ENCODE measurements around the gene ADAMTSL5. TPM values are rescaled to one million over a fixed set of nuclear protein-coding genes. Genes with fewer than 3 reads are reported as not detected.

The ADAMTSL5 gene
- polyA plus RNA-seq, 1 donor = 16.5 TPM

DNA sequence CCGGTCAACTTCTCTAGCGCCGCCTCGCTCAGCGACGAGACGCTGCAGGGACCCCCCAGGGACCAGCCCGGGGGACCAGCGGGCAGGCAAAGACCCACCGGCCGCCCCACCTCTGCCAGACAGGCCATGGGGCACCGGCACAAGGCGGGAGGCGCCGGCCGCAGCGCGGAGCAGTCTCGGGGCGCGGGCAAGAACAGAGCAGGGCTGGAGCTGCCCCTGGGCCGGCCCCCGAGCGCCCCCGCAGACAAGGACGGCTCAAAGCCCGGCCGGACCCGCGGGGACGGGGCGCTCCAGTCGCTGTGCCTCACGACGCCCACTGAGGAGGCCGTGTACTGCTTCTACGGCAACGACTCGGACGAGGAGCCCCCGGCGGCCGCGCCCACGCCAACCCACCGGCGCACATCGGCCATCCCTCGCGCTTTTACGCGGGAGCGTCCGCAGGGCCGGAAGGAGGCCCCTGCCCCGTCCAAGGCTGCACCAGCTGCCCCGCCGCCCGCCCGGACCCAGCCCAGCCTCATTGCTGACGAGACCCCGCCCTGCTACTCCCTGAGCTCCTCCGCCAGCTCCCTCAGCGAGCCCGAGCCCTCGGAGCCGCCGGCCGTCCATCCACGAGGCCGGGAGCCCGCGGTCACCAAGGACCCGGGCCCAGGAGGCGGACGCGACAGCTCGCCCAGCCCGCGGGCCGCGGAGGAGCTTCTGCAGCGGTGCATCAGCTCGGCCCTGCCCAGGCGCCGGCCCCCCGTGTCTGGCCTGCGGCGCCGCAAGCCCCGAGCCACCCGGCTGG is 45.1 kb downstream of the ADAMTSL5 start:
- DNase-seq (ENCODE audit: low read depth) = no peak

DNA sequence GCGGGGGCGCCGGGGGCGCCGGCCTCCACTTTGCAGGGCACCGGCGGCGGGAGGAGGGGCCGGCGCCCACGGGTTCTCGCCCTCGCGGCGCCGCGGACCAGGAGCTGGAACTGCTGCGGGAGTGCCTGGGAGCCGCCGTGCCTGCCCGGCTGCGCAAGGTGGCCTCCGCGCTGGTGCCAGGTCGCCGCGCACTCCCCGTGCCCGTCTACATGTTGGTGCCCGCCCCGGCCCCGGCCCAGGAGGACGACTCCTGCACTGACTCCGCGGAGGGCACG is 45.7 kb downstream of the ADAMTSL5 start:
- DNase-seq (ENCODE audit: low read depth) = no peak

DNA sequence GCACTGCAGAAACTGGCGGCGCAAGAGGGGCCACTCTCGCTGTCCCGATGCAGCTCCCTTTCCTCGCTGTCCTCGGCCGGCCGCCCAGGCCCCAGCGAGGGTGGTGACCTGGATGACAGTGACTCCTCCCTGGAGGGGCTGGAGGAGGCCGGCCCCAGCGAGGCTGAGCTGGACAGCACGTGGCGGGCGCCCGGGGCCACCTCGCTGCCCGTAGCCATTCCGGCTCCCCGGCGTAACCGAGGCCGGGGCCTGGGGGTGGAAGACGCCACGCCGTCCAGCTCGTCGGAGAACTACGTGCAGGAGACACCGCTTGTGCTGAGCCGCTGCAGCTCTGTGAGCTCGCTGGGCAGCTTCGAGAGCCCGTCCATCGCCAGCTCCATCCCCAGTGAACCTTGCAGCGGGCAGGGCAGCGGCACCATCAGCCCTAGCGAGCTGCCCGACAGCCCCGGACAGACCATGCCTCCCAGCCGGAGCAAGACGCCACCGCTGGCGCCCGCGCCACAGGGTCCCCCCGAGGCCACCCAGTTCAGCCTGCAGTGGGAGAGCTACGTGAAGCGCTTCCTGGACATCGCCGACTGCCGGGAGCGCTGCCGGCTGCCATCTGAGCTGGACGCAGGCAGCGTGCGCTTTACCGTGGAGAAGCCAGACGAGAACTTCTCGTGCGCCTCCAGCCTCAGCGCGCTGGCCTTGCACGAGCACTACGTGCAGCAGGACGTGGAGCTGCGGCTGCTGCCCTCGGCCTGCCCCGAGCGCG is 46.2 kb downstream of the ADAMTSL5 start:
- DNase-seq (ENCODE audit: low read depth) = no peak

DNA sequence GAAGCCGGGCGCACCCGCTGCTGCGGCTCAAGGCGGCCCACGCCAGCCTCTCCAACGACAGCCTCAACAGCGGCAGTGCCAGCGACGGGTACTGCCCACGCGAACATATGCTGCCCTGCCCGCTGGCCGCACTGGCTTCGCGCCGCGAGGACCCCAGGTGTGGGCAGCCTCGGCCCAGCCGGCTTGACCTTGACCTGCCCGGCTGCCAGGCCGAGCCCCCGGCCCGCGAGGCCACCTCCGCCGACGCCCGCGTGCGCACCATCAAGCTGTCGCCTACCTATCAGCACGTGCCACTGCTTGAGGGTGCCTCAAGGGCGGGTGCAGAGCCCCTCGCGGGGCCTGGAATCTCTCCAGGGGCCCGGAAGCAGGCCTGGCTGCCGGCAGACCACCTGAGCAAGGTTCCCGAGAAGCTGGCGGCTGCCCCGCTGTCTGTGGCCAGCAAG is 46.8 kb downstream of the ADAMTSL5 start:
- no peak for DNase-seq (ENCODE audit: low read depth)

DNA sequence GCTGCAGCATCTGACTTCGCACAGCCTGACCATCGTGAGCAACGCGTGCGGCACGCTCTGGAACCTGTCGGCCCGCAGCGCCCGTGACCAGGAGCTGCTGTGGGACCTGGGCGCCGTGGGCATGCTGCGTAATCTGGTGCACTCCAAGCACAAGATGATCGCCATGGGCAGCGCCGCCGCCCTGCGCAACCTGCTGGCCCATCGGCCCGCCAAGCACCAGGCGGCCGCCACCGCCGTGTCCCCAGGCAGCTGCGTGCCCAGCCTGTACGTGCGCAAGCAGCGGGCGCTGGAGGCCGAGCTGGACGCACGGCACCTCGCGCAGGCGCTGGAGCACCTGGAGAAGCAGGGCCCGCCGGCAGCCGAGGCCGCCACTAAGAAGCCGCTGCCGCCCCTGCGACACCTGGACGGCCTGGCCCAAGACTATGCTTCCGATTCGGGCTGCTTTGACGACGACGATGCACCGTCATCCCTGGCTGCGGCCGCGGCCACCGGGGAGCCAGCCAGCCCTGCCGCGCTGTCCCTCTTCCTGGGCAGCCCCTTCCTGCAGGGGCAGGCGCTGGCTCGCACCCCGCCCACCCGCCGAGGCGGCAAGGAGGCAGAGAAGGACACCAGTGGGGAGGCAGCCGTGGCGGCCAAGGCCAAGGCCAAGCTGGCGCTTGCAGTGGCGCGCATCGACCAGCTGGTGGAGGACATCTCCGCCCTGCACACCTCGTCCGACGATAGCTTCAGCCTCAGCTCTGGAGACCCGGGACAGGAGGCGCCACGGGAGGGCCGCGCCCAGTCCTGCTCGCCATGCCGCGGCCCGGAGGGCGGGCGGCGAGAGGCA is 47.4 kb downstream of the ADAMTSL5 start:
- no peak for DNase-seq (ENCODE audit: low read depth)

DNA sequence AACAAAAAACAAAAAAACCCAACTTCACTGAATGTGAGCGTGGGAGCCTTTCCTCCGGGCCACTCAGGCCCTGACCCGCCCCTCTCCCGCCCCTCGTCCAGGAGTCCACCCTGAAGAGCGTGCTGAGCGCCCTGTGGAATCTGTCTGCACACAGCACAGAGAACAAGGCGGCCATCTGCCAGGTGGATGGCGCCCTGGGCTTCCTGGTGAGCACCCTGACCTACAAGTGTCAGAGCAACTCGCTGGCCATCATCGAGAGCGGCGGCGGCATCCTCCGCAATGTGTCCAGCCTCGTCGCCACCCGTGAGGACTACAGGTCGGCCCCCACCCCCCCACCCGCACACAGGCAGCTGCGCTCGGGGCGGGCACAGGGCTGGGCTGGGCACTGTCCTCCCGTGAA is 51.0 kb downstream of the ADAMTSL5 start:
- DNase-seq (ENCODE audit: low read depth) = no peak

DNA sequence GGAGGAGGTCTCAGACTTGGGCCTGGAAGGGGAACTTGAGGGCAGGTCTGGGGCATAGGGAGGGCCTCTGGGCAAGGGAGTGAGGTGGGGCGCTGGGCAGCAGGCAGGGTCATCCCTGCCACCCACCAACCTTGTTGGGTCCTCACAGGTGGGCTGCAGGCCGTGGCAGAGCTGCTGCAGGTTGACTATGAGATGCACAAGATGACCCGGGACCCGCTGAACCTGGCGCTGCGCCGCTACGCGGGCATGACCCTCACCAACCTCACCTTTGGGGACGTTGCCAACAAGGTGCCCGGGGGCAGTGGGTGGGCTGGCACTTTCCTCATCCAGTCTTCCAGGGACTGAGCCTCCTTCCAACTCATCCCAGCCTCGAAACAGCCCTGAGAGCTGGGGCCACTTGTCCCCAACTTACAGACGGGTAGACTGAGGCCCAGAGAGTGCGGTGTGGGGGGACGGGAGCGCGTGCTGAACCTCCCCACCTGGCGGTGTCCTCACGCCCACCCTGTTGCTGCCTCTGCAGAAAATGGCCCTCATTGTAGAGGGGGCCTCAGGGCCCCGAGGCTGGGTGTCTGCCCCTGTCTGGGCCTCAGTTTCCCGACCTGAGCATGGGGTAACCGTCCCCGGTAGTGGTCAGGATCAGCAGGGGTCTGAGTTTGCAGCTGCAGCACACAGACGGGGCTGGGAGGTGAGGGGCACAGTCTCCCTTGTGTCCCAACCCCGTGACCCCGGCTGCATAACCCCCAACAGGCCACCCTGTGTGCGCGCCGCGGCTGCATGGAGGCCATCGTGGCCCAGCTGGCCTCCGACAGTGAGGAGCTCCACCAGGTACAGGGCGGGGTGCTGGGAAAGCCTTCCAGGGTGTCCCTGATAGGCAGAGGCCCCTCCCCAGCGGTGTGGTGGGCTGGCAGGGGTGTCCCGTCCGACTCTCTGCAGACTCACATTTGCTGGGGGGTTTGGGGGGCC is 52.5 kb downstream of the ADAMTSL5 start:
- no peak for DNase-seq (ENCODE audit: low read depth)

DNA sequence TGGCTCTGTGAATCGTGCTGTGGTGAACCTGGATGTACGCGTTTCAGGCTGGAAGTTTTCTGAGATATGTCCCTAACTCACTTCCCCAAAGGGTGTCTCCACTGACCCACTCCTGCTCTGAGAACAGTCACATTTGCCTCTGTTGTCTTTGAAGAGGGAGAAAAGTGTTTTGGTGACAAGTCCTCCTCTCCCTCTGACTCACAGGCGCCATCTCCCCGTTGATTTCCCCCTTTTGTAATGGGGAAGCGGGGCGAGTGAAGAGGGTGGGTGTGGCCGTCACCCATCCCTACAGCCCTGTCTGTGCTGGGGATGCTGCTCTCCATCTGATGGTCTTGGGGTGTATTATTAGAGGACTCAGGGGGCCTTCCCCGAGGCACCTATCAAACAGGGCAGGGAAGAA is 53.3 kb downstream of the ADAMTSL5 start:
- DNase-seq (ENCODE audit: low read depth) = no peak

DNA sequence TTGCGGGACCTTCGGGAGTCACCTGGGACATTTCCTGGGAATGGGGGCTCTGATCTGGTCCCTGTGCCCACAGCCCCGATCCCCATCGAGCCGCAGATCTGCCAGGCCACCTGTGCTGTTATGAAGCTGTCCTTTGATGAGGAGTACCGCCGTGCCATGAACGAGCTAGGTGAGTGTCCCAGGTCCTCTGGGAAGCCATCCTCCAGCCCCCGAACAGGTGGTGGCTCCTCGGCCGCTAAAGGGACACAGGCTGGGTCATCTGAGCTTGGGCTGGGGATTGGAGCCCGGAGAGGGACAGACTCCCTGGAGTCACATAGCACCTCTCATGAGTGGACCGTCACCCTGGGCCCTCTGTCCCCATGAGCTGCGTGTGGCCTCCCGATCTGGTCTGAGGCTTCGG is 54.9 kb downstream of the ADAMTSL5 start:
- DNase-seq (ENCODE audit: low read depth) = no peak

DNA sequence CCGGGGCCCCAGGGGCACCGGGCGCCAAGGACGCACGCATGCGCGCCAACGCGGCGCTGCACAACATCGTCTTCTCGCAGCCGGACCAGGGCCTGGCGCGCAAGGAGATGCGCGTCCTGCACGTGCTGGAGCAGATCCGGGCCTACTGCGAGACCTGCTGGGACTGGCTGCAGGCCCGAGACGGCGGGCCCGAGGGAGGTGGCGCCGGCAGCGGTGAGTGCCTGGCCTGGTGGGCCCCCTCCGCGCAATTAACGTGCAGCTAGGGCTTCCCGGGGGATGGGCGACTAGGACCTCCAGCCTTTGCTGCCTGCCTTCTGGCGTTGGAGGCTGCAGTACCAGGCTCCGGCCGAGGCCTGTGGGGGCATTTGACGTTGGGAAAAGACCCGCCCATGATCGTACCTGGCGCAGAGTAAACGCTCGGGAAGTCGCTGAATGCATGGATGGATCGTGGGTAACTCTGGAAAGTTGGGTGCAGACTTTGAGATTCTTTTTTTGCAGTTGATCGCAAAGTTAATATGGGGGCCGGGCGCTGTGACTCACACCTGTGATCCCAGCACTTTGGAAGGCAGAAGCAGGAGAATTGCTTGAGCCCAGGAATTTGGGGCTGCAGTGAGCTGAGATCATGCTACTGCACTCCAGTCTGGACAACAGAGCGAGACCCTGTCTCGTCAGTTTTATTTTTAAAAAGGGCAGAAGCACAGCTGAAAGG is 55.6 kb downstream of the ADAMTSL5 start:
- DNase-seq (ENCODE audit: low read depth) = no peak

DNA sequence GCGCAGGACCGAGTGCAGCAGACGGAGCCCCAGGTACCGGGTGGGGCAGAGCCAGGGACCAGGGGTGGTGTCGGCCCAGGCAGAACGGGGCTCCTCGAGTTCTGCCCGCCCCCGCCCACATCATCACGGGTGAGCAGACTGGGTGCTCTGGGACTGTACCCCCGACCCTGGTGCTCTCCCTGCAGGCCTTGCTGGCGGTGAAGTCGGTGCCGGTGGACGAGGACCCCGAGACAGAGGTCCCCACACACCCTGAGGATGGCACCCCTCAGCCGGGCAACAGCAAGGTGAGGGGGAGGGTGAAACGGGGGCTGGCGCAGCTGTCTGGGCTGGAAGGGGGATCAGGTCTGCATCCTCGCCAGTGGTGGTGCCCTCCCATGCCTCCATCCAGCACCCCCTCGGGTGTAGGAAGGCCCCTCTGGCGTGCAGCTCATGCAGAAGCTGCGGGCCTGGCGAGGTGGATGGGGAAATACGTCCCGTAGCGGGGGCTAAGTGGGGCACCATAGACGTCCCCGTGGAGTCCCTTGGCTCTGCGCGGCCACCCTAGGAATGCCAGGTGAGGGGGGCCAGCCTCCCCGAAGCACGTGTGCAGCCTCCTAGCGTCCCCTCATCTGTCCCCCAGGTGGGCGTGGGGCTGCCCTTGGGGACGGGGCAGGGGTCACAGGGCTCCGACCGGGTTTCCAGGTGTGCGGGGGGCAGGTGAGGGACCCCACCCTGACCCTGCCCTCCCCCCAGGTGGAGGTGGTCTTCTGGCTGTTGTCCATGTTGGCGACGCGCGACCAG is 56.5 kb downstream of the ADAMTSL5 start:
- DNase-seq (ENCODE audit: low read depth) = no peak

DNA sequence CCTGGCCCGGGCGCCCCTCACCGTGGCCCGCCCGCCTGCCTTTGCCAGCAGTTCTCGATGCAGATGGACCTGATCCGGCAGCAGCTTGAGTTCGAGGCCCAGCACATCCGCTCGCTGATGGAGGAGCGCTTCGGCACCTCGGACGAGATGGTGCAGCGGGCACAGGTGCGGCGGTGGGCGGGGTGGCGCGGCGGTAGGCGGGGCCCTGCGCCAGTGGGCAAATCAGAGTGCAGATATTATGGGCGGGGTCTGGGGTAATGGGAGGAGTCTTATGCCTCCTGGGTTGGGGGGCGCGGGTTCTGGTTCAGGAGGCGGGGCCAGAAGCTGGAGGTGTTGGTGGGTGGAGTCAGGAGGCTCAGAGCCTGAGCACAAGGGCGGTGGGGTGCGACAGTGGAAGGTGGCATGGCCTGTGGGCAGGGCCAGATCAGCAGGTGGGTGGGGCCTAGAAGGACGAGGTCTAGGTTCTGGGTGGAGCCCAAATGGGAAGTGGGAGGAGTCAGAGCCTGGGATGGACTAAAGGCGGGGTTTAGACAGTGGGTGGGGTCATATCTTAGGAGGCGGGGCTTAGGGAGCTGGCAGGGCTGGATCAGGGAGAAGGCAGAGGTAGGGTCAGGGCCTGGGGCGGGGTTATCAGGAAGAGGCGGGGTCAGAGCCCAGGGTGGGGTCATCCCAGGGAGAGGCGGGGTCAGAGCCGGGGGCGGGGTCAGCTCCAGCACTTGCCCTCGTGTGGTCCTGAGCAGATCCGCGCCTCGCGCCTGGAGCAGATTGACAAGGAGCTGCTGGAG is 57.3 kb downstream of the ADAMTSL5 start:
- no peak for DNase-seq (ENCODE audit: low read depth)

Other genes starting within 250 kb of the ADAMTSL5 start
- gene CIRBP, start 243.7 kb downstream of the ADAMTSL5 start, polyA plus RNA-seq (ENCODE audit: insufficient read length) = 483 TPM
- gene FAM174C, start 237.5 kb downstream of the ADAMTSL5 start, polyA plus RNA-seq (ENCODE audit: insufficient read length) = 13.7 TPM
- gene EFNA2, start 227.1 kb downstream of the ADAMTSL5 start, polyA plus RNA-seq (ENCODE audit: insufficient read length) = 1.1 TPM
- 88.5 TPM for gene NDUFS7, start 129.1 kb downstream of the ADAMTSL5 start, polyA plus RNA-seq (ENCODE audit: insufficient read length)
- 218 TPM for gene GAMT, start 111.5 kb downstream of the ADAMTSL5 start, polyA plus RNA-seq (ENCODE audit: insufficient read length)
- gene DAZAP1, start 105.4 kb downstream of the ADAMTSL5 start, polyA plus RNA-seq (ENCODE audit: insufficient read length) = 66.9 TPM
- 1,159 TPM for gene RPS15, start 74.6 kb downstream of the ADAMTSL5 start, polyA plus RNA-seq (ENCODE audit: insufficient read length)
- gene APC2, start 62.9 kb downstream of the ADAMTSL5 start, polyA plus RNA-seq (ENCODE audit: insufficient read length) = 0.91 TPM
- 16.5 TPM for gene C19orf25, start 33.8 kb downstream of the ADAMTSL5 start, polyA plus RNA-seq (ENCODE audit: insufficient read length)
- 1.4 TPM for gene PCSK4, start 22.7 kb downstream of the ADAMTSL5 start, polyA plus RNA-seq (ENCODE audit: insufficient read length)
- gene REEP6, start 21.8 kb downstream of the ADAMTSL5 start, polyA plus RNA-seq (ENCODE audit: insufficient read length) = 1.3 TPM
- gene PLK5, start 11.1 kb upstream of the ADAMTSL5 start, polyA plus RNA-seq (ENCODE audit: insufficient read length) = 0.20 TPM
- gene MEX3D, start 55.3 kb upstream of the ADAMTSL5 start, polyA plus RNA-seq (ENCODE audit: insufficient read length) = 29.4 TPM
- 62.6 TPM for gene MBD3, start 79.8 kb upstream of the ADAMTSL5 start, polyA plus RNA-seq (ENCODE audit: insufficient read length)
- gene UQCR11, start 92.4 kb upstream of the ADAMTSL5 start, polyA plus RNA-seq (ENCODE audit: insufficient read length) = 117 TPM
- 124 TPM for gene TCF3, start 139.6 kb upstream of the ADAMTSL5 start, polyA plus RNA-seq (ENCODE audit: insufficient read length)
- 0.04 TPM for gene ONECUT3, start 240.5 kb upstream of the ADAMTSL5 start, polyA plus RNA-seq (ENCODE audit: insufficient read length)